Psoas muscle (tissue), 8 donors: ENCODE measurements around the gene CDK5RAP2. TPM values are rescaled to one million over a fixed set of nuclear protein-coding genes. Genes with fewer than 3 reads are reported as not detected.

Source experiments
- ATAC-seq, 4 donors: fragments of 200-7000 bp; cut with Tn5 transposase; one replicate each; pipeline ENCODE4 v1.9.1; 2020; ENCODE audit warnings: moderate library complexity in 3 of 4, mild to moderate bottlenecking in 2 of 4
- DNase-seq, 2 donors: peaks; one replicate each; pipeline ENCODE4 v3.0.0-alpha.2; 2020
- H3K27ac ChIP-seq: fragments of 200-600 bp; one replicate; pipeline ENCODE4 v1.8.0; 2022
- H3K27me3 ChIP-seq, 3 donors: fragments of 200-600 bp in 1 of 3; one replicate each; pipeline versions ENCODE4 v1.6.1 to v1.8.0; 2013 to 2022; ENCODE audit warnings: low read length in 2 of 3, mild to moderate bottlenecking in 2 of 3, moderate library complexity in 1 of 3; ENCODE audit not compliant: insufficient read depth in 3 of 3
- H3K36me3 ChIP-seq, 2 donors: fragments of 200-600 bp in 1 of 2; one replicate each; pipeline versions ENCODE4 v1.6.1 to v1.8.0; 2013 to 2022; ENCODE audit warnings: low read depth in 1 of 2, mild to moderate bottlenecking in 1 of 2, moderate library complexity in 1 of 2; ENCODE audit not compliant: insufficient read depth in 1 of 2
- H3K4me1 ChIP-seq: fragments of 200-600 bp; one replicate; pipeline ENCODE4 v1.8.0; 2022
- H3K4me3 ChIP-seq: fragments of 200-600 bp; one replicate; pipeline ENCODE4 v1.8.0; 2022; ENCODE audit warnings: mild to moderate bottlenecking
- H3K9me3 ChIP-seq: fragments of 200-600 bp; one replicate; pipeline ENCODE4 v1.8.0; 2022
- CTCF ChIP-seq: fragments of 200-600 bp; IDR thresholded peaks from one replicate; pipeline ENCODE4 v1.8.0; 2022; ENCODE audit warnings: antibody characterized with exemption
- WGBS, 3 donors: extraction: QIAGEN DNeasy Blood & Tissue Kit; methylation state at CpG; one replicate each; pipeline versions ENCODE4 v1.1.6 to v1.1.7; 2013; 5-methylcytosine and 5-hydroxymethylcytosine counted together
- intact Hi-C, 2 donors: fragments of 100-400 bp; cut with DNase I; formaldehyde crosslinking; loops; one replicate each; pipeline versions ENCODE4 v1.11.0 to v1.14.2; 2022
- polyA plus RNA-seq, 3 donors: library from polyadenylated mRNA; stranded (reverse); fragments of 200-250 nt; gene quantifications; one replicate each; pipeline ENCODE4 v1.2.3, GENCODE V29; 2013
- total RNA-seq, 4 donors: library from RNA; stranded (reverse); fragmentation: NEBNext Ultra II Directional in 2 of 4; extraction: Animal tissue kit (Norgen Biotek cat#: 25700) in 2 of 4; gene quantifications; one replicate each; pipeline versions ENCODE4 v1.2.1 to v1.2.4, GENCODE V29; 2021 to 2023
- donor health status: healthy with polysubstance abuse.
- donor health status: DM: no; HTN: no; CAD: no; lungs with moderate emphysema.
- donor health status: Bipolar disorder and iron deficiency.
- donor health status: healthy.
- donor health status: DM: yes; HTN: yes; CAD: no.
- donor health status: DM: no; HTN: no; CAD: no.
- donor health status: DM: no; HTN: no; CAD: no.
- donor health status: DM: yes; HTN: yes; CAD: no.

CDK5RAP2 gene
- total and polyA plus RNA-seq, 7 donors: 26.0 to 95.1 (median 60.3) TPM

DNA sequence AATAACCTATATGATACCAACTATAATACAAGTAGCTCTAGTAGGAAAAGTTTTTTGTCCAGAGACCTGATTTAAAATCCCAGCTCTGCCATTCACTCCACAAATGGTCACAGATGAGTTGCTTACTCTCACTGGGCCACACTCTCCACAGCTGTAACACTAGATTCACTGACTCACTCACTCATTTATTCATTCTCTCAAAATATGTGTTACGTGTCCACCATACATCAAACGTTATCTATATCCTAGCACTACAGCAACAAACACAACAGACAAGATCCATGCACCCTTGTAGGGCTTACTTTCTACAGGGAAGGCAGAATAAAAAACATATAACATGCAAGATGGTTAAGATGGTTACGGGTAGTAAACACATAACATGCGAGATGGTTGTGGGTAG, 146.3 kb downstream of the CDK5RAP2 start:
- intact Hi-C loops: no loop called here
- Histone ChIP-seq H3K36me3 (peaks cover 3 to 20% of the 10 kb centered on the region in 2 donors), H3K9me3 (no peaks in the 10 kb centered on the region), H3K4me3 (no peak overlapping the region), H3K4me1 (peaks cover 14% of the 10 kb centered on the region), H3K27ac (peak overlapping the region; percentile 51), H3K27me3 (no peaks in the 10 kb centered on the region)
- 92 to 94% (median 92%) methylated on average over 4 of the region's 4 CpGs for WGBS, 3 donors
- ATAC-seq (peak in 2 of 4 donors; percentile 26 to 34), DNase-seq (no peak)
- TF ChIP-seq CTCF: no peak

DNA sequence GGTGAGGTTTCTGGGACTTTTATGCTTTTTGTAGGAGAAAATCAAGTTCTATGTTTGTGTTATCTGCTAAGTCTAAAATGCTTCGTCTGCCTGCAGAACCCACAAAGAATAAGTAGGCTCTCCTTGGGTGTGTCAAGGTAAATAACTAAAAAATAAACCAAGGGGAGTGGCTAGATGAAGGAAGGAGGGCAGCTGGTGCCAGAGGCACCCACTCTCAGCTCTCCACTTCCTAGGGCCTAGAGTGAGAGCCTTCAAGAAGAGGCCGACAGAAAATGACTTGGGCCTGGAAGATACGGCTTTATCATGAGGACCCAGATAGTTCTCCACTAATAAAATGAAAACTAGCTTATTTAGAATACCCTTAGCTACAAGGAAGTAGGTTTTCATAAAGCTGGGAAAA, 147.4 kb downstream of the CDK5RAP2 start:
- ATAC-seq (no peak), DNase-seq (no peak)
- Histone ChIP-seq H3K27ac (no peak overlapping the region), H3K9me3 (no peaks in the 10 kb centered on the region), H3K4me3 (no peak overlapping the region), H3K4me1 (peaks cover 14% of the 10 kb centered on the region), H3K36me3 (peaks cover 0 to 9% of the 10 kb centered on the region in 2 donors), H3K27me3 (no peaks in the 10 kb centered on the region)
- intact Hi-C loops: no loop called here
- no peak for TF ChIP-seq CTCF
- 98 to 100% (median 99%) methylated on average over 3 of the region's 3 CpGs for WGBS, 3 donors

- 73 to 97% (median 85%) methylated on average over 2 of the region's 2 CpGs for WGBS, 3 donors
- H3K4me3 ChIP-seq: no peak overlapping the region
- H3K27ac ChIP-seq: no peak overlapping the region
- no peaks in the 10 kb centered on the region for H3K9me3 ChIP-seq
- H3K36me3 ChIP-seq: peaks cover 0 to 5% of the 10 kb centered on the region in 2 donors
- TF ChIP-seq CTCF: no peak
- H3K27me3 ChIP-seq: no peaks in the 10 kb centered on the region
- ATAC-seq (no peak), DNase-seq (no peak)
- intact Hi-C loops: no loop called here
- peaks cover 14% of the 10 kb centered on the region for H3K4me1 ChIP-seq
Observed at GRCh38 chr9:120431268-120431667, 148.7 kb downstream of the CDK5RAP2 start.

- H3K36me3 ChIP-seq: peaks cover 4 to 43% of the 10 kb centered on the region in 2 donors
- peak in 2 of 4 donors; percentile 46 to 54 for ATAC-seq
- no peak overlapping the region for H3K27ac ChIP-seq
- H3K9me3 ChIP-seq: no peaks in the 10 kb centered on the region
- intact Hi-C loops: no loop called here
- TF ChIP-seq CTCF: no peak
- DNase-seq: no peak
- H3K4me3 ChIP-seq: no peak overlapping the region
- H3K4me1 ChIP-seq: no peaks in the 10 kb centered on the region
- H3K27me3 ChIP-seq: no peaks in the 10 kb centered on the region
Observed at GRCh38 chr9:120424248-120424647, 155.7 kb downstream of the CDK5RAP2 start.

DNA sequence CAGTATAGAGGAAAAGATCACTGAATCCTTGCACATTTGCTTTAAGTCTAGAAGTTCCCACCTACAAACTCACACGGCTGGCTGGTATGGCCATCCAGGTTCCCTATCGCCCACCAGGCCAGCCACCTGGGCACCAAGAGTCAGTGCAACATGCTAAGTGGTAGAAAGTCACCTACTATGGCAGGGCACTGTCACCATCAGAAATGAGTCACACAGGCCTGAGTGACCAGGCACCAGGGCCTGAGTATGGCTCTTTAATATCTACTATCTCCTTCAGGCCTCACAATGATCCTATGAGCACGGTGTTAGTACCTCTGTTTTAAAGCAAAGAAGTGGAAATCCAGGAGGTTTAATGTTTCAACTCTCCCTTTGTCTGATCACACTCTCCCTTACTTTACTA, 156.2 kb downstream of the CDK5RAP2 start:
- TF ChIP-seq CTCF: no peak
- H3K36me3 ChIP-seq: peaks cover 7 to 48% of the 10 kb centered on the region in 2 donors
- peak in 3 of 4 donors; percentile 58 to 74 (median 71) for ATAC-seq
- H3K27ac ChIP-seq: no peak overlapping the region
- DNase-seq: no peak
- intact Hi-C loops: no loop called here
- no peaks in the 10 kb centered on the region for H3K27me3 ChIP-seq
- H3K4me3 ChIP-seq: no peak overlapping the region
- WGBS, 3 donors: 96 to 97% (median 96%) methylated on average over 3 of the region's 3 CpGs
- H3K9me3 ChIP-seq: no peaks in the 10 kb centered on the region
- H3K4me1 ChIP-seq: no peaks in the 10 kb centered on the region
